ENCODE data around the gene NADSYN1. TPM values are rescaled to one million over a fixed set of nuclear protein-coding genes. Genes with fewer than 3 reads are reported as not detected.

The NADSYN1 gene
- total RNA-seq, 1 donor from 2014 or later: 85.2 TPM

DNA sequence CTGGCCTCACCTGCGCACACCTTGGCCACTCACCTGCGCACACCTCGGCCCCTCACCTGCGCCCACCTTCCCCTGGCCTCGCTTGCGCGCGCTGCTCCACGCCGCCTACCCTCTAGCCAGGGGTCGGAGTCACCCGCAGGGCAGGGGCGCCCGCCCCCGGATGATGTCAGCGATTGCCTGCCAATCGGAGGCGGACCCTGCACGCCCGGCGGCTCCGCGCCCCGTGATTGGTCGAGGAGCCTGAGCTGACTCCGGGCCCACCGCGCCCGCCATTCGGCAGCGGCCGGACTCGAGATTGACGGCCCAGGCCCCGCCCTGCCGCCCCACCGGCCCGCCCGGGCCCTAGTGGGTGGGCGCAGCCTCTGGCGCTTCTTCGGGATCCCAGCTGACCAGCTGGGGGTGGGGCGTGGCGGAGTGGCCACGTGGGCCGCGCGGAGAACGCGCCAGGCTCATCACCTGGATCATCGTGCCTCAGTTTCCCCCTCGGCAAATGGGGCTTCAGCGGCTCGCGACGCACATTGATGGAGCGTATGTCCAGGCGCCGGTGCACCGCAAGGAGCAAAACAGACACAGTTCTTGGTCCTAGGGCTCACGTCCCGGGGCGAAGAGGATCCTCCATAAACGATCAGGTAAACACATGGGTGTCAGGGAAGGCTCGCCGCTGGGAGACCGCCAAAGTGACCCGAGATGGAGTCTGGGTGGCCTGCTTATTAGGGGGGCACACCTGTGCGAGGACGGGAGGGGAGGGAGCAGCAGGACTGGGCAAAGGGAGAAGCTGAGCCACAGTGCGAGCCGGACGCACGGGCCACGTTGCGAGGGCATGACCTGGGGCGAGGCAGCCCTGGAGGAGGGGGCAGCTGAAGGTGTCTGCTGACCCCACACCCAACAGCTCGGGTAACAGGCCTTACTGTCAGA is 4.5 kb upstream of the NADSYN1 start, which contains the start of gene DHCR7:
TSS of gene DHCR7 (minus strand) at position 137 of the 915 bp plus-strand sequence. CDS start 3,441 bp downstream, outside the sequence.
- intact Hi-C loops (cut with DNase I): no loop called here
- DNase-seq (ENCODE audit: low spot score) (peak; percentile 96), ATAC-seq (peak; percentile 92)

DNA sequence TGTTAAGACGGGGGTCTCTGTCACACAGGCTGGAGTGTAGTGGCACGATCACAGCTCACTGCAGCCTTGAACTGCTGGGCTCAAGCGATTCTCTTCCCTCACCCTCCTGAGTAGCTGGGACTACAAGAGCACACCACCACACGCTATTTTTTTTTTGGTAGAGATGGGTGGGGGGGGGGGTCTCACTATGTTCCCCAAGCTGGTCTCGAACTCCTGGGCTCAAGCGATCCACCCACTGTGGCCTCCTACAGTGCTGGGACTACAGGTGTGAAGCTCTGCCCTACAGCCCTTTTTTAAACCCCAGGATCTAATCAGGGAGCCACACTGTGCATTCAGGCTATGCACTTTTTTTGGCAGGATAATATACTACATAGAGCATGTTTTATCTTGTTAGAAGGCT is 3.4 kb upstream of the NADSYN1 start:
- no peak for ATAC-seq

DNA sequence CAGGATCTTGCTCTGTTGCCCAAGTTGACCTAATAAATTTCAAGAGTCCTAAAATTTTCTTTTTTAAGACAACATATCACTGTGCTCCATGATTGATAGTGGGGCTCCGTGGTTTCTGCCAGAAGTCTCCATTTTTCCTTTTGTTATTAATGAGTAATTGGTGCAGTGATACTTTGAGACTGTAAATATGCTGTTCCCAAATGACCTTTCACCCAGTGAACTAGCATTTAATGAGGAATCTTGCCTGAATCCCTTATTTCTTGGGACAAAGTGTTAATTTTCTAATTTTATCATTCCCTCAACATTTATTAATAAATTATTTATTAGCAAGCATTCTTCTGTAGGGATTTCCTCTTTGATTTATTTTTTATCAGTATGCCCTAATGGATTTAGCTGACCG is 2.5 kb upstream of the NADSYN1 start:
- intact Hi-C loops (cut with DNase I): no loop called here
- ATAC-seq (no peak), DNase-seq (ENCODE audit: low spot score) (no peak)

More for the DNA sequence above, 3.4 kb upstream of the NADSYN1 start:
- peak; percentile 17 for DNase-seq (ENCODE audit: low spot score)
- intact Hi-C loops (cut with DNase I): no loop called here

DNA sequence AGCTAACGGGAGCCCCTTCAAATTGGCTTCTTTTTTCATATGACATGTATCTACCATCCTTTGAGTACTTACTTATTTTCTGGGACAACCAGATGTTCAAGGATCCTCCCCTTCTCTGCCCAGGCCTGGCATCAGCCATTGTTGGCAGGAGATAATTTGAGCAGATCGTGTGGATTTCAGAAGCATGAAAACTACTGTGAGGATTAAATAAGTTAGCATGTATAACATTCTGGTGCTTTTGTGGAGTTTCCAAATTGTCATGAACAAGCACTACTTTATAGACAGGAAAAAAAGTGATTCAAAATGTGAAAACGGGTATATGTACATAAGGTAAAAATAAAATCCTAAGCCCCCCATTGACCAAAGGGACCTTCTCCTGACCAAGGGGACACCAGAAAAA is 2.1 kb upstream of the NADSYN1 start:
- intact Hi-C loops (cut with DNase I): no loop called here

DNA sequence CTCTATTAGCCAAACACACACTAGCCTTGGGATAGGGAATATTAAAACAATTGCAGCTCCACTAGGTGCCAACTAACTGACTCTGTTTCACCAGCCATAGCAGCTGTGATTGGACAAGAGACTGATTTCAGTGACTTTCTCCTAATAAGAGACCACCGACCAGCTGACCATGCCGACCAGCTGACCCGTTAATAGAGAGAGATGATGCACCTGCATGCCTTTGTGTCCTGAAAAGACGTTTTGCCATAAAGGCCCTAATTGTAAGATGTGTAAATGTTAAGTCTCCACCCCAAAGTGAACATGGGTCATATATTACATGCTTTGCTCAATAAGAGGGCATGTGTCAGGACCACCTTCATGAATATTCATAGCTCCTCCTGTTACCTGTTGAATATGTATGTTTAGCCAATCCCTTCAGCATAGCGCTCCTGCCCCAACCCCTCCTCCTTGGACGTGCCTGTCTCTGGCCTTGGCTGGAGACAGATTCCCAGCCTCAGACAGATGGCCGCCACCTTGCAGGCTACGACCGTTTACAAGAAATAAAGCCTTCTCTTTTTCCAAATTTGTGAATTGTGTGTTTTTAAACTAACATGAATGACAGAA is 1.3 kb upstream of the NADSYN1 start:
- ATAC-seq: no peak
- peak; percentile 61 for DNase-seq (ENCODE audit: low spot score)
- intact Hi-C loops (cut with DNase I): no loop called here

More for the DNA sequence above, 2.1 kb upstream of the NADSYN1 start:
- ATAC-seq (no peak), DNase-seq (ENCODE audit: low spot score) (peak; percentile 22)

DNA sequence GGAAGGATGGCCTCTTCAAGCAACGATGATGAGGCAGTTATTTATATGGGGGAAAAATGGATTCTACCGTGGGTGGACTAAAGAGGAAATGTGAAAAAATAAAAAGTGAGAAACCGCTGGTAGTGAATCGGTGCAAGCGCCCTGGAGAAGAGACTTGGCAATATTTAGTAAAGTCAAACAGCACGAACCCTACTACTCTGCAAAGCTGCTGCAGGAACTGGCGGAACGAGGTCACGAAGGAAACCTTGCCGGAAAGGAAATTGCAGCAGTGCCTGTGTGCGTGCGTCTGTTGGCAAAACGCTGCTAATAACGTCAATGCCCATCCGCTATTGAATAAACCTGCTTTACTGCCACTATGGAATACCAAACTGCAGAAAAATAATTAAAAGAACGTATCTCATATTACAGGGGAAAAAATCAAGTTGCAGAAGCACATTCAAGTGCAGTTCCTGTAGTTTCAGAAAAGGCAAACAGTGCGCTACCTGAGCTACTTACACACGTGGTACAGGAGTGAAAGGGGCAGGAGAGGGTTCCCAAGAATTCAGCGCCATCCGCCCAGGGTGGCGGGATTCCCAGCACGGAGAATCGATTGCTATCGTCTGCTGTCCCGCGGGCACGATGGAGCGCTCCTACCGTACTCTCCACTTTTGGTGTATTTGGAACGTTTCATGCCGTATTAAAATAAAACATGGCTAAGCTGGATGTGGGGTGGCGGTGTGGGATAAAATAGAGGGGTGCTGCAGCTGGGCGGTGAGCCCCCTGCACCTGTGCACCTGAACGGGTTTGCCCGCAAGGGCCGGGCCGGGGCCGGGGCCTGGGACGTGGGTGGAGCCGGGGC is 585 bp upstream of the NADSYN1 start:
- intact Hi-C loops (cut with DNase I): no loop called here
- no peak for ATAC-seq
- DNase-seq (ENCODE audit: low spot score): no peak

DNA sequence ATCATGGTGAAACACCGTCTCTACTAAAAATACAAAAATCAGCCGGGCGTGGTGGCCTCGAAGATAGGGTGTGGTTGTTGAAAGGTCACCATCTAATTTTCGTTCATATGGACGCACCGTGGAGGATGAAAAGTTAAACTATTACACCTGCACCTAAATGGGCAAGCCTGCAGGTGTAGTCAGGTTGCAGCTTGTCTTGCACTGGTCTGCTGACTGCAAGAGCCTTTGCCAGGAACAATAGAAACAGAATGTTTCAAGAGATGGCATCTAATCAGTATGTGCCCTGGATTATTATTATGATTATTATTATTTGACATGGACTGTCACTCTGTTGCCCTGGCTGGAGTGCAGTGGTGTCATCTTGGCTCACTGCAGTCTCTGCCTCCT is 908 bp downstream of the NADSYN1 start:
- intact Hi-C loops (cut with DNase I): no loop called here
- ATAC-seq (no peak), DNase-seq (ENCODE audit: low spot score) (no peak)

DNA sequence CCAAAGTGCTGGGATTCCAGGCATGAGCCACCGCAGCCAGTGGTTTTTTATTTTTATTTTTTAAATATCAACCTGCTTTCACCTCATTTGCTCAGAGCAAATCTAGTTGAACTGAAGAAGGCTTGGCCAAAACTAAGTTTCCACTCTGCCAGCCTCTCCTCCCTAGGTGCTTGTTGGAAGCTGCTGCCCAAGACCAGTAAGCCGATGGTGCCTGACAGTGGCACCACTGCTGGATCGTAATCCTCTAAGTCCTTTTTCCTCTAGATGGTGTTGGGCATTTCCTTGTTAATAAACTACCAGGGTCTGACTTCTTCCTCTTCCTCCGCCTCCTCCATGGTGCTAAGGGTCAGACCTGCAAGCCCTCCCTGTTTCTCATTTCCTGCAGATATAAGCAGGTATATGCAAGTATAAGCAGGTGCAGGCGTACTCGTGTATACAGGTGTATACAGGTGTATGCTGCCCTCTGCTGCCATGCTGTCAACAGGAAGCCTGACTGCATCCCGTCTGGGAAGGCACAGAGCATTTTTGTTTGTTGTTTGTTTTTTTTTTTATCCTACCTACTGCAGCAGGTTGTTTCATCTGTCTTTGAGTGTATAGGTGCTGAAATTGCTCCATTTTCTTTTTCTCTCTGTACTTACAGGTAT is 1.6 kb downstream of the NADSYN1 start:
- no peak for ATAC-seq
- intact Hi-C loops (cut with DNase I): no loop called here
- DNase-seq (ENCODE audit: low spot score): no peak

DNA sequence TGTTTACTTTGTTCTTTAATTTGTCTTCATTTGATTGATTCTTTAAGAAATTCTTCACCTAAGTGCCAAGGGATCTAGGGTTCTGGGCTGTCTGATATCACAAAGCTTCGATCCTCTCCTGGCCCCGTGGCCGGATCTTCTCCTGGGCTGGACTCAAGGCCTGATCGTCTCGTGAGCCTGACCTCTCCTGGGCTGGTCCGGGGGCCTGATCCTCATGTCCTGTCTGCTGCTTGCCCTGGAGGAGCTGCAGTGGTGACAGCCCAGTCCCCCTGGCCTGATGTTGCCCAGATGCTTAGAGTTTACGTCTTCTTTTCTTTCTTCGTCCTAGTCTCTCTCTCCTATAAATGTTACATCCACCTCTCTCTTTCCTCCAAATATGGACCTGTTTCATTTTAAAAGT is 3.3 kb downstream of the NADSYN1 start:
- intact Hi-C loops (cut with DNase I): no loop called here
- ATAC-seq: no peak
- DNase-seq (ENCODE audit: low spot score): no peak

DNA sequence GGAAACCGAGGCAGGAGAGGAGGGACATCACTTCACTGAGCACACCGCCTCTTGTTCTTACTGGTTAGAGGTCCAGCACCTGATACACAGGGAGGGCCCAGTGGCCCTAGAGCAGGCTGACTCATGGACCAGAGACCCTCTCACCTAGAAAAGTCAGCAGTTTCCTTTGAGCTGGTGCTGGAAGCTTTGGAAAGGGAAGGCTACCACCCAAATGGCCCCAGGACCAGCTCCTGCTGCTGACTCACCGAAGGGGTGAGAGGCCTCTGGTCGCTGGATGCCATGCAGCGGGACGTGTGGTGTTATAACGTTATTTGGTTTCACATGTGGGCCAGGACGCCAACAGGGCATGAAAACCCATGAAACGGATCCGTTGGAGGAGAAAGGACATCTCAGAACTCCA is 3.8 kb downstream of the NADSYN1 start:
- intact Hi-C loops (cut with DNase I): no loop called here
- no peak for DNase-seq (ENCODE audit: low spot score)
- ATAC-seq: no peak

DNA sequence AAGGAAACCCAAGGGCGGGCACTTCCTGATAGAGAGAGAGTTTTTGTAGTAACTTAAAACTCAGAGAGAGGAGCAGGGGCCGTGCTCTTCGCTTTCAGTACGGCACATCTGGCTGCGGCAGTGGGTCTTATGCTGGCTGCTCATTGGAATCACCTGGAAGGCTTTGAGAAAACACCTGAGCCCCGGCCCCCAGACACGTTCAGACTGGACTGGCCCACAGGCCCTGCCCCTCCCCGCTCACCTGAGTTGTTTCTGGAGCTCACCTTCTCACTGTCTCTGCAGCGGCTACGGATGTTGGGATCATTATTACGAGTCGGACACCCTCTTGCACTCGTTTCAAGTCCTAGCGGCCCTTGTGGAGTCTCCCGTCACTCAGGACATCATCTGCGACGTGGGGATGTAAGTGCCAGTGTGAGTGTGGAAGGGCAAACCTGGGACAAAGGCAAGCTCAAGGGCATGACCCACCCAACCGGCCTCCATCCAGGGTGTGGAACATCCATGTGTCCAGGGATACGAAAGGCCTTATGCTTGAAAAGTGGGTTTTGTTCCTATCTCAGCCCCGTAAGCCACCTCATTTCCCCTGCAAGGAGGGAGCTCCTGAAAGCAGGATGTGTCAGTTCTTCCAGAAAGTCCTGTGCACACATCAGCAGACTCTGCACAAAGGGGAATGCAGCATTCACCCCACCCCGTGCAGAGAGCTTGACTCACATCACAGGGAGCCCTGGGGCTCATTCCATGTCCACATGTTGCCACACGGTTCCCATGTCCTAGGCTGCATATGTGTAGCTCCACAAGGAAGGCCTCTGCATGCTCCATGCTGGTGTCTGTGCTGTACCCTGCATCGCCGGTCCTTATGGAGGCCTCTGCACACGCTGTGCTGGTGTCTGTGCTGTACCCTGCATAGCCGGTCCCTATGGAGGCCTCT is 5.4 kb downstream of the NADSYN1 start:
- DNase-seq (ENCODE audit: low spot score): no peak
- intact Hi-C loops (cut with DNase I): no loop called here
- ATAC-seq: no peak

DNA sequence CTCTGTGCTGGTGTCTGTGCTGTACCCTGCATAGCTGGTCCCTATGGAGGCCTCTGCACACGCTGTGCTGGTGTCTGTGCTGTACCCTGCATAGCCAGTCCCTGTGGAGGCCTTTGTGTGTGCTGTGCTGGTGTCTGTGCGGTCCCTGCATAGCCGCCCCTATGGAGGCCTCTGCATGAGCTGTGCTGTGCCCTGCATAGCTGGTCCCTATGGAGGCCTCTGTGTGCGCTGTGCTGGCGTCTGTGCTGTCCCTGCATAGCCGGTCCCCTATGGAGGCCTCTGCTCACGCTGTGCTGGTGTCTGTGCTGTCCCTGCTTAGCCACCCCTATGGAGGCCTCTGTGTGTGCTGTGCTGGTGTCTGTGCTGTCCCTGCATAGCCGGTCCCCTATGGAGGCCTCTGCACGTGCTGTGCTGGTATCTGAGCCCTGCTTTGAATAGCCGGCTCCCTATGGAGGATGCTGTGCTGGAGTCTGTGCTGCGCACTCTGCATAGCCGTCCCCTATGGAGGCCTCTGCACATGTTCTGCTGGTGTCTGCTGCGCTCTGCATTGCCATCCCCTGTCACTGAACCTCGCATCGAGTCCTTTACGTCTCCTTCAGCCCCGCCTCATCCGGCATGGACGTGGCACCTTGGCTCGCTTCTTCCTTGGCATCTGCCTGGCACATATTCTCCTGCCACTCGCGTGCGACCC is 6.2 kb downstream of the NADSYN1 start:
- DNase-seq (ENCODE audit: low spot score) (no peak), ATAC-seq (no peak)
- intact Hi-C loops (cut with DNase I): no loop called here

DNA sequence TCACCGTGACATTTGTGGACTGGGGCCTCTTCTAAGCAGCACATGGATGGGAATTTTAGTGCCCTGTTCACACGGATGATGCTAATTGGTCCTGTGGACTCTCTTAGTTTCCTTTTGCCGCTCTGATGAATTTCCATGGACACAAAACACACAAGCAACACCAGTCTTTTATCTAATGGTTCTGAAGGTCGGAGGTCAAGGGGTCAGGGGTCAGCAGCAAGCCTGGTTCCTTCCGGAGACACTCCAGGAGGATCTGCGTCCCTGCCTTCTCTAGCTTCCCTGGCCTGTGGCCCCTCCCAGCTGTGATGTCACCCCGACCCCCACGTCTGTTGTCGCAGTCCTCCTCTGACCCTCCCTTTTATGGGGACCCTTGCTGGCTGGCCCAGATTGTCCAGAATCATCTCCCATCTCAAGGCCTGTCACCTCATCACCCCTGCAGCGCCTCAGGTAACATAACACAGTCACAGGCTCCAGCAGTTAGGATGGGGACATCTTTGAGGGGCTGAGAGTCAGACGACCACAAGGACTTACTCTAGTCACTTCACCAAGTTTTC is 6.8 kb downstream of the NADSYN1 start:
- intact Hi-C loops (cut with DNase I): no loop called here
- DNase-seq (ENCODE audit: low spot score): no peak

DNA sequence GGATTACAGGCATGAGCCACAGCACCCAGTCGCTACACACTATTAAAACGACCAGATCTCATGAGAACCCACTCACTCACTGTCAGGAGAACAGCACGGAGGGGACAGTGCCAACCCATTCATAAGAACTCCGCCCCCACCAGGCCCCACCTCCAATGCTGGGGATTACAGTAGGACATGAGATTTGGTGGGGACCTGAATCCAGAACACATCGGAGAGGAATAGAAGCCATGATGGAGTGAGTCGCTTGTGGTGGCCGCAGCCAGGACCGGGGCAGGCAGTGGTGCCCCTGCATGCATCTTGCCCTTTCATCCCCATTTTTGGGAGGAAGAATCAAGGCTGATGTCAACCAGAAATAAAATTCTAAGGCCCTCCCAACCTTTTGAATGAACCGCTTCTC is 8.7 kb downstream of the NADSYN1 start:
- DNase-seq (ENCODE audit: low spot score) (no peak), ATAC-seq (no peak)
- intact Hi-C loops (cut with DNase I): no loop called here

More for the DNA sequence above, 6.8 kb downstream of the NADSYN1 start:
- no peak for ATAC-seq

DNA sequence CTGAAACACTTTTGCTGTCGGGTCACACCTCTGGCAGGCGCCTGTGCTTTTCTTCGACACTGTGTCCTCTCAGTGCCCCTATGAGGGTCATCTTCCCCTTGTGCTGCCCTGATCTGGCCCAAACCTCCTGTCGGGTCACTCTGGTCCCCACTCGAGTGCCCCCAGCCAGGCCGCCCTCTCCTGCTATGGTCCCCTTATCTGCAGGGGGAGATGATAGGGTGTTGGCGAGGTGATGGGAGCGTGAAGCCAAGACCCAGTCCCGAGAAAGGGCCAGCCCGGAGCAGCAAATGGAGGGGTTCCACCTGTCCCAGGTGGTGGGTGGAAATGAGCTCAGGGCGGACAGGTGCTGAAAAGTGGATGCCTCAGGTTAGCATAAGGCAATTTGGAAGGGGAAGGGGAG is 9.7 kb downstream of the NADSYN1 start:
- ATAC-seq: no peak
- no peak for DNase-seq (ENCODE audit: low spot score)
- intact Hi-C loops (cut with DNase I): no loop called here

DNA sequence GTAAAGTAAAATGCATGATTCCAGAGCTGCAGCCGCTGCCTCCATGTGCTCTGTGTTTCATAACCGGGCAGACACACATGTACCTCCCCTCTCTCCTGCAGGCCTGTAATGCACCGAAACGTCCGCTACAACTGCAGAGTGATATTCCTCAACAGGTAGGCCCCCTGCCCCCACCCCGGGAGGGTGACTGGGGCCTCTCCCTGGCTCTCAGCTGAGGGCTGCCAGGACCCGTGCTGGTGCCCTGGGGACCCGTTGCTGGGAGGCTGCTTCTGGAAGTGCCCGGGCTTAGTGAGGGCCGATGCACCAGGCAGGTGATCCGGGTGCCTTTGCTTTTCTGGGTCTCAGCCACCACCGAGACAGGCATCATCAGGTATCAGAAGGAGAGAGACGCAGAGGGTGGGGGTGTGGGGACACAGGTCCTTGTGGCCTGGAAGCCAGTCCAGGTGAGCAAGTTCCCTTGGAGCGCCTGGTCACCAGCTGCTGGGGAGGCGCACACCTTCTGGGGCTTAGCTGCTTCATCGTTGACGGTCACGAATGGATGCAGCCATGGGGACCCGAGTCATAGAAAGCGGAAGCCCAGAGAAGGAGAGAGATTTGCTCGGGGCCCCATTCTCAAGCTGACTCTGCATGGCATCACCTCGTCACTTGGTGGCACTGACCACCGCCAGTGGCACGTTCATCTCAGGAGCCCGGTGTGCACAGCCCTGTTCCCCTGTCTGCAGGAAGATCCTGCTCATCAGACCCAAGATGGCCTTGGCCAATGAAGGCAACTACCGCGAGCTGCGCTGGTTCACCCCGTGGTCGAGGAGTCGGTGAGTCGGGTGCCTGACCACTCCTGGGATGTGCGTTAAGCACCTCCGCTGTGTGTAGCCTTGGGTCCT is 10.6 kb downstream of the NADSYN1 start:
- intact Hi-C loops (cut with DNase I): no loop called here
- ATAC-seq (no peak), DNase-seq (ENCODE audit: low spot score) (no peak)

Measured in sciatic nerve (tissue), 2 donors.